D341Med (cell line): ENCODE data around the gene ASAP2.
"Not testable (repeated sequence)": the region's sequence is repeated elsewhere in the genome, so short reads cannot be mapped to it uniquely, and the experiment has no call there.

ENCODE experiments used
- DNase-seq: peaks from one replicate; pipeline ENCODE4 v3.0.0; 2012; ENCODE audit warnings: low spot score

Gene ASAP2

GRCh38 chr2:9212661-9213411 lies 6.2 kb downstream of the ASAP2 start:
- DNase-seq: no peak

DNA sequence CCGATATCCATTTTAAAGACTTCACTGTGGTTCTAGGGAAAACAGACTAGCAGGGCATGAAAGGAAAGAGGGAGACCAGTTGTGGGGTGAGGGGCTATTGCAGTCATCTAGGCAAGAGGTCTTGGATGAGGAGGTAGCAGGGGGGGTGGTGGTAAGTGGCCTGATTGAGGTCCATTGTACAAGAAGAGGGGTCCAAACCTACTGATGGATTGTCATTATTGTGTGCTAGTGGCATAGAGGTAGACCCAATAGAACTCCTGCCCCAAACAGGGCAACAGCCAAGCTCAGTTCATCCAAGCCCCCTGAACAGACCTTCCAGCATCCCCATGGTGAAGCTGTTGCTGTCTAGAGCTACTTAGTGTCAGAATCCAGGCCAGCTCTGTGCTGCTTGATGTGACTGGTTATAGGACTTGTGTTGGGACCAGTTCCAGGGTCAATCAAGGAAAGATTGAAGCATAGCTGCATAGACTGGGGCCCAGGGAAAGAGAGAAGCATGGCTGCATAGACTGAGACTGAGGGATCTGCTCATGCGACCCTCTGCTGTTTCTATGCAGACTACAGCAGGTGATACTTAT lies 7.0 kb downstream of the ASAP2 start:
- DNase-seq: no peak

DNA sequence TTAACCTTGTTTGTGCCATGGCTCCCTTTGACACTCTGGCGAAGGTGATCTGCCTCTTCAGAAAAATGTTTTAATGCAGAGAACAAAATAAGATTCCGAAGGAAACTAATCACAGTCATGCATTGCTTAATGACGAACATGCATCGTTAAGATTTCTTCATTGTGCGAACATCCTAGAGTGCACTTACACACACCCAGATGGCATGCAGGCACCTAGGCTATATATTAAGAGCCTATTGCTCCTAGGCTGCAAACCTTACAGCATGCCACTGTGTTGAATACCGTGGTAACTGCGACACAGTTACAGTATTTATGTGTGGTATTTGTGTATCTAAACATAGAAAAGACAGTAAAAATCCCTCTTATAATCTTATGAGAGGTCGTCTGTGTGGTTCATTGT lies 8.3 kb downstream of the ASAP2 start:
- no peak for DNase-seq

GRCh38 chr2:9215680-9216079 lies 9.1 kb downstream of the ASAP2 start:
- no peak for DNase-seq

GRCh38 chr2:9216143-9216542 lies 9.5 kb downstream of the ASAP2 start:
- not testable (repeated sequence) for DNase-seq

- no peak for DNase-seq
Measured at GRCh38 chr2:9217838-9218770, 11.5 kb downstream of the ASAP2 start.

- DNase-seq: no peak
Measured at GRCh38 chr2:9219027-9219445, 12.4 kb downstream of the ASAP2 start.

DNA sequence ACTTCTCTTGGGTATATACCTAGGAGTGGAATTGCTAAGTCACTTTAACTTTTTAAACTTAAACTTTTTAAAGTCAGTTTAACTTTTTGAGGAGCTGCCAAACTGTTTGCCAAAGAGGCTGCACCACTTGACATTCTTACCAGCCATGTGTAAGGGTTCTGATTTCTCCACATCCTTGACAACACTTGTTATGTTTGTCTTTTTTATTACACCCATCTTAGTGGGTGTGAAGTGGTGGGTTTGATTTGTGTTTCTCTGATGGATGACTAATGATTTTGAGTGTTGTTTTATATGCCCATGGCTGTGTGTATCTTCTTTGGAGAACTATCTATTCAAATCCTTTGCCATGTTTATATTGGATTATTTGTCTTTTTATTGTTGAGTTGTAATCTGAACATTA lies 13.6 kb downstream of the ASAP2 start:
- DNase-seq: no peak

DNA sequence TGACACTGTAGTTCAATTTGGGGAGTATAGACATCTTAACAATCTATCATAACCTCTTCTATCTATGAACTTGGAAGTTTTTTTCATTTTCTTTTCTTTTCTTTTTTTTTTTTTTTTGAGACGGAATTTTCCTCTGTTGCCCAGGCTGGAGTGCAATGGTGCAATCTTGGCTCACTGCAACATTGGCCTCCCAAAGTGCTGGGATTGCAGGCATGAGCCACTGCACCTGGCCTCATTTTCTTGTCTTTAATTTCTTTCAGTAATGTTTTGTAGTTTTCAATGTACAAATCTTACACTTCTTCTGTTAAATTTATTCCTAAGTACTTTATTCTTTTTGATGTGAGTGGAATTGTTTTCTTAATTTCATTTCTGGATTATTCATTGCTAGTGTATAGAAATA lies 14.6 kb downstream of the ASAP2 start:
- no peak for DNase-seq

DNA sequence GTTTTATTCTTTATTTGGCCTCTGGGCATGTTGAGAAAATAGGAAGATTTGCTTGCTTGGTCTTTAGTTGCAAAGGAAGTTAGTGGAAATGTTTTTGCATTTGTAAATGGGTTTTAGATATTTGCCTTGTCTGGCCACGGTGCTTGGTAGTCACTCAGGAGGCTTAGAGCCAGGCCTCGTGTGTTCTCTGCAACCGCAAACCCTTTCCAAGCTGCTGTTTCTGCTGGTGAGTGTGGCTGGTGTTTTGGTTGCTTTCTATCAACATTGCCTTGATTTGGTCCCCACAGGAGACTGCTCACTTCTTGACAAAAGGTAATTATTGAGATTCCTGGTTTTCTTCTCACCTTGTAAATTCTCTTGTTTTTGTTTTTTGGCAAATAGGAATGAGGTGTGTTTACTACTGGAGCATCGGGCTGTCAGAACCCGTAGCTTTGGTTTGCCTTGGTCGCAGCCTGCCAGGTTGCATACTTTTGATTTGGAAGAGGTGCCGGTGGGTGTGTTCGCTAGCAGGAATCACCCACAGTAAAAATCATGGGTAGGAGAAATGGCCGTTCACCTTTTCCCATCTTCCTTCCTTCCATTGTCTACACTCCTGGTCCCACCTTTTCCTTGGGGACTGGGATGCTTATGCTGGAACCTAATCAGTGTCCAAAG lies 15.8 kb downstream of the ASAP2 start:
- no peak for DNase-seq

- DNase-seq: no peak
Measured at GRCh38 chr2:9222893-9223287, 16.3 kb downstream of the ASAP2 start.

DNA sequence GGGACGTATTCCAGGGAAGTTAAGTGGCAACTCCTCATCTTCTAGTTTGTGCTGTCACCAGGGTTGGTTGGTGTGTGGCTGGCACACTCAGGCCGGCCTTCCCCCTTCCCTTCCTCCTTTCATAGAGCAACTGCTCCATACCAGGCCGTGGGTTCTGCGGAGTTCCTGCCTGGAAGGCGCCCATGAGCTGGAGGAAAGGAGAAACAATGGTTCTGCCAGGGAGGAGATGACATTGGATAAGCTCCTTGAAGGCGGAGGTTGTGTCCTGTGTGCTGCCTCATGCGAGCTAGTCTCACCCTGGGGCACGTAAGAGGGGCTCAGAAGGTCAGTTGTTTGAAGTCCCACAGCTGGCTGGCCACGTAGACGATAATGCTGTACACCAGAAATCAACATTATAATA lies 19.2 kb downstream of the ASAP2 start:
- no peak for DNase-seq

DNA sequence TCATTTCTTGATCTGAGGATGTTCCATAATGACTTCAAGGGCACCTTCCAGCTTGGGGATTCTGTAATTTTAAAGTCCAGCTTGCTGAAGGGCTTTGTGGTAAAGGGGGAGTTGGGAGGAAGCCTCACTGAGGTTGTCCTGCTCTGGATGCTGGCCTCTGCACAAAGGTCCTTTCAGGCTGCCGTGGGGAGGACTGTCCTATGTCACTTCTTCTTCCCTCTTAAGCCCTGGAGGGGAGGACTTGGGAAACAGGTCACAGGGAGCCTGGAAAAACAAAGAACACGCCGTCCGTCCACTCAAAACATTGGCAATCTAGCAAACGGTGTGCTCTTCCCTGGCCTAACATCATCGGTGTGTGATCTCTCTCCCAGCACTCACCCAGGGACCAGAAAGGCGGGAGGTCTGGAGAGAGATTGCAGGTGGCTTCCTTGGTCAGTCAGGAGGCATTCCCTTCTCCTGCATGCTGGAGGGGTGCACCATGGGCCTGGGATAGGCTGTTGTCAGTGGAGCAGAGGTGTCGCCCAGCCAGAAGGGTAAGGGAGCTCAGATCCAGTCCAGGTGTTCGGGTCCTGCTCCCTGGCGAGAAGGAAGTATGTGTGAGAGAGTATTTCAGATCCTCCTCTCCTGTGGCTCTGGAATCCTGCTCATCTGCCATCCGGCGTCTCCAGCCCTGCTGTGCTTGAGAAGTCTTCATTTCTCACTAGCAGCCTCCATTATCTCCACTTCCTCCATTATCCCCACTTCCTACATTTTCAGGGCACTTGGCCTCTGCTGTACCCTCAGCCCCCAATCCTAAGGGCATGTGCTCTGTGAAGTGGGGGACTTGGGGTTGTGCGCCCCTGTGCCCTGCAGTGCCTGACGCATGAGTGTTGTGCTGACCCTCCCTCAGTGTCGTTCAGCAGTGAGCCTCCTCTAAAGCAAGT lies 20.1 kb downstream of the ASAP2 start:
- DNase-seq: no peak

DNA sequence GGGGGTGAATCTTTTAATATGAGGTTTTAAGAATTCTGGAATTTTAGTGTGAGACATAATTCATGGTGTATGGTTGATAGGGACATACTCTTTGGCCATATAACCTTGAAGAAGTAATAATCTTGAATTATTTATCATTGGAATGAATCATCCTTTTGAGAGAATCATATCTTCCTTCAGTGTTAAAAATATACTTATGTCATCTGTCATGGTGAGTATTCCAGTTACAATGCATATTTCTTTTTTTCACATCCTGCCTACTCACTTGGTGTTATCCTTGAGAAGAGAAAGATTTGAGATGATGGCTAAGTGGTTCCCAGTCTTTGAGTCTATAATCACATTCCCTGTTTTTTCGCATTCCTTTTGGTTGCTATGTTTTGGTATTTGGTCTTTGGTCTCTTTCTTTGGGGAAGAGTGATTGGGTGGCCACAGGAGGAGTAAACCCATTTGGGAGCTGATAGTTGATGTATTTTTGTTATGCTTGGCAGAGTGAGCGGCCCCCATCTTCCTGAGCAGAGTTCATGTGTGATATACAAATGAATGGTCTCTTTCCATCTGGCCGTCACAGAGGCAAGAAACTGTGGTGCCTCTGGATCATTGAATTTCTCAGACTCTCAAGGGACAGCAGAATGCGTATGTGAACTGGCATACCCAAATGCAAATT lies 21.6 kb downstream of the ASAP2 start:
- no peak for DNase-seq

DNA sequence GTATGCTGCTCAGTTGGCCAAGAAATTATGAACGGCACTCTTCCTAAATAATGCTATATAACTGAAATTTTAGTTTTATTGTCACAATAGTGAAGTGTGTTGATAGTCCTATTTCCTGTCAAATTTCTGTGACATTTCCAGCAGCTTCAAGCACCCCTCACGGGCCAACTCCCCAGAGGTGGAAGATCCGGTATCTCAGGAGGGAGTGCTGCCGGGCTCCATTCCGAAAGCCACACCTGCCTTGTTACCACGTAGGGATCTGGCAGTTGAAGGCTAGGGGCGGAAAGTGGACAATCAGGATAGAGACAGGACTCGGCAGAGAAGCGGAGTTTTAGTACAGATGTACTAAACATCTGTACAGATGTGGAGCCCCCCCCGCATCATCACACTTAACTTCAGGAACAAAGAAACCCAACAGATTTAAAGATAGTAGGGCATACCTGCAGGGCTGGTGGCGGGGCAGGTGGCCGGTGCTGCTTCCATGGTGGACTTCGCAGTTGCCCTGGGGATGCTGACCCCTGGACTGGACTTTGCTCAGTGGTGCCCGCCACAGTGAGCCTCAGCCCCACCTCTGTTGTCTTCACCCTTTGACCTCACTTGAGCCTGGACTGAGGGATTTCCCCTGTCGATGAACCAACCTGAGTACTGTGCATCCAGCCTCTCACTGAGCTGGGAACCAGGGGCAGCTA lies 22.3 kb downstream of the ASAP2 start:
- no peak for DNase-seq

GRCh38 chr2:9229470-9229820 lies 22.8 kb downstream of the ASAP2 start:
- no peak for DNase-seq

DNA sequence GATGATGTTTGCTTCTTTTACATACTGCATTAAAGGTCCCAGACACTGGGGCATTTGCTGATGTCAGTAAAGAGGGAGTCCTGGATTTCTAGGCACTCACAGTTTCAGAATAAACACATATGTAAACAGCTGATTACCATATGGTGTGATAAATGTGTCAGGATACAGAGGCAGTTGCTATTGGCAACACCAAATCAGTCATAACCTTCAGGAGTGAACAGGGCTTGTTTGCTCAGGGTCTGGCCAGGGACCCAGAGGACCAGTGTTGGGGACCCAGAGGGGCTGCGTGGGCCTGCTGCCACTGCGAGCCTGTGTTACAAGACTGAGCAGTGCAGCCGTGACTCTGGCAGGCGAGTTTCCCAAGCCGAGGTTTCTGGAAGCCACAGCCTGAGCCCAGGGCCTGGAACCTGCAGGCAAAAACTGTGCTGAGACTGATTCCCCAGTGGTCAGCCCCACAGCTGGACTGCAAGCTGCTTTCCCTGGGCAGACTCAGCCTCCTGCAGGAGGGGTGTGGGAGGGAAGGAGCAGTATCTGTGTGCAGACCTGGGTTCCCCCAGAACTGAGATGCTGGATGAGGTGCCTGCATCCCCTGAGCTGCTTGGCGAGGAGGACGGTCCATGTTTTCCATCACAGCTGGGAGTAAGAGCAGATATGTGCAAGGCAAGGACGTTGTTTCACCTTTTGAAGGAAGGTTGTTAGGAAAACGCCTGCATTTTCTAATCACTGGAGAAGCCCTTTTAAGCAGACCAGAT lies 23.6 kb downstream of the ASAP2 start:
- no peak for DNase-seq

DNA sequence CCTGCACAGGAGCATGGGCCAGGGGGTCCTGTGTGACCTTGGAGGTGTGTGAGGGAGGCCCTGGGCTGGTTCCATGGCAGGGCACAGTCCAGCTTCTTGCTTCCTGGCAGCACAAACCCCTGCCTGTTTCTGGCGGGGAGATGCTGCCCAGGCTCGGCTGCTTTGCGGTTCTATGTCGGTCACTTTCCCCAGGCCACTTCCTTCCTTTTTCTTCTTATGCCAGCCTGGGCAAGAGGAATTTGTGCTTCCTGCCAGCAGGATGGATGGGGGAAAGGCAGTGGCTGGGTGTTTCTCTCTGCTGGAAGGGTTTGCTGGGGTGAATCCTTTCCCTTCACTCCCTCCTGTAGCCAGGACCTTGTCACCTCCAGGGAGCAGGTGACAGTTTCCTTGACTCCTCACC lies 24.3 kb downstream of the ASAP2 start:
- DNase-seq: no peak
